ENCODE measurements around the gene PDE4C. TPM values are rescaled to one million over a fixed set of nuclear protein-coding genes. Genes with fewer than 3 reads are reported as not detected.

Gene PDE4C
- polyA plus RNA-seq, 1 donor from 2014 or later = 1.6 TPM

- H4K20me1 ChIP-seq (ENCODE audit: insufficient read depth) = peaks cover under 1% of the 10 kb centered on the region
- H3K4me2 ChIP-seq (ENCODE audit: low read length) = no peak overlapping the region
- H3K9ac ChIP-seq (ENCODE audit: low read length) = no peak overlapping the region
- no peaks in the 10 kb centered on the region for H3K27me3 ChIP-seq (ENCODE audit: insufficient read depth, low read depth, low read length)
- TF ChIP-seq CTCF (IDR thresholded peaks at IDR 0.05; ENCODE audit: poor library complexity, severe bottlenecking) (no peak), POLR2AphosphoS5 (IDR thresholded peaks at IDR 0.05) (no peak), TAF1 (IDR thresholded peaks at IDR 0.05; ENCODE audit: low read depth) (no peak), REST (IDR thresholded peaks at IDR 0.05; ENCODE audit: borderline replicate concordance) (no peak), EP300 (conservative IDR thresholded peaks at IDR 0.05; ENCODE audit: poor library complexity, severe bottlenecking) (no peak), SMC3 (conservative IDR thresholded peaks at IDR 0.05; ENCODE audit: poor library complexity) (no peak), EZH2 (IDR thresholded peaks at IDR 0.05; ENCODE audit: borderline replicate concordance, insufficient read depth, low read length, poor library complexity, severe bottlenecking) (no peak), MXI1 (conservative IDR thresholded peaks at IDR 0.05; ENCODE audit: poor library complexity, severe bottlenecking) (no peak), RAD21 (conservative IDR thresholded peaks at IDR 0.05) (no peak)
- no peaks in the 10 kb centered on the region for H3K9me3 ChIP-seq (ENCODE audit: low read length)
- no peak overlapping the region for H3K4me3 ChIP-seq (ENCODE audit: low read length)
- H2AFZ ChIP-seq (ENCODE audit: low read depth, low read length) = no peak overlapping the region
- H3F3A ChIP-seq (ENCODE audit: insufficient read depth, low read length, poor library complexity, severe bottlenecking) = no peaks in the 10 kb centered on the region
- no peak overlapping the region for H3K27ac ChIP-seq (ENCODE audit: low read length)
- H3K36me3 ChIP-seq (ENCODE audit: insufficient read depth, low read length) = no peaks in the 10 kb centered on the region
- H3K9me2 ChIP-seq (ENCODE audit: insufficient read depth, low read length) = no peaks in the 10 kb centered on the region
- H3K79me2 ChIP-seq (replicated peaks; ENCODE audit: insufficient read depth, low read length) = peaks cover 7% of the 10 kb centered on the region
These were observed 43.0 kb upstream of the PDE4C start for GRCh38 chr19:18269070-18269723.

- H3K4me3 ChIP-seq (ENCODE audit: low read length) = no peak overlapping the region
- H3F3A ChIP-seq (ENCODE audit: insufficient read depth, low read length, poor library complexity, severe bottlenecking) = no peaks in the 10 kb centered on the region
- H3K9me3 ChIP-seq (ENCODE audit: low read length) = no peaks in the 10 kb centered on the region
- no peak overlapping the region for H3K4me2 ChIP-seq (ENCODE audit: low read length)
- no peaks in the 10 kb centered on the region for H3K36me3 ChIP-seq (ENCODE audit: insufficient read depth, low read length)
- no peaks in the 10 kb centered on the region for H3K79me2 ChIP-seq (replicated peaks; ENCODE audit: insufficient read depth, low read length)
- no peak overlapping the region for H3K27ac ChIP-seq (ENCODE audit: low read length)
- TF ChIP-seq POLR2AphosphoS5 (IDR thresholded peaks at IDR 0.05) (peak; percentile 21), TAF1 (IDR thresholded peaks at IDR 0.05; ENCODE audit: low read depth) (no peak), CTCF (IDR thresholded peaks at IDR 0.05; ENCODE audit: poor library complexity, severe bottlenecking) (no peak)
- no peaks in the 10 kb centered on the region for H3K9me2 ChIP-seq (ENCODE audit: insufficient read depth, low read length)
- no peak overlapping the region for H2AFZ ChIP-seq (ENCODE audit: low read depth, low read length)
- no peaks in the 10 kb centered on the region for H4K20me1 ChIP-seq (ENCODE audit: insufficient read depth)
- H3K27me3 ChIP-seq (ENCODE audit: insufficient read depth, low read depth, low read length) = no peaks in the 10 kb centered on the region
- H3K9ac ChIP-seq (ENCODE audit: low read length) = no peak overlapping the region
These were observed 40.8 kb upstream of the PDE4C start for GRCh38 chr19:18266771-18267686.

All from neural cell (in vitro differentiated cells).